AG10803 (cell line): ENCODE data around the gene PAXX.

Experiments used
- DNase-seq: peaks from one replicate; pipeline ENCODE4 v3.0.0; 2010; ENCODE audit warnings: low read depth
- H3K4me3 ChIP-seq: 2 replicates; pipeline ENCODE4 v1.5.1; 2011; ENCODE audit warnings: mild to moderate bottlenecking, low read length, control low read depth
- CTCF ChIP-seq: conservative IDR thresholded peaks from 2 replicates; pipeline ENCODE4 v1.5.1; 2011; ENCODE audit warnings: mild to moderate bottlenecking, low read length, control low read depth, inconsistent platforms

PAXX gene

DNA sequence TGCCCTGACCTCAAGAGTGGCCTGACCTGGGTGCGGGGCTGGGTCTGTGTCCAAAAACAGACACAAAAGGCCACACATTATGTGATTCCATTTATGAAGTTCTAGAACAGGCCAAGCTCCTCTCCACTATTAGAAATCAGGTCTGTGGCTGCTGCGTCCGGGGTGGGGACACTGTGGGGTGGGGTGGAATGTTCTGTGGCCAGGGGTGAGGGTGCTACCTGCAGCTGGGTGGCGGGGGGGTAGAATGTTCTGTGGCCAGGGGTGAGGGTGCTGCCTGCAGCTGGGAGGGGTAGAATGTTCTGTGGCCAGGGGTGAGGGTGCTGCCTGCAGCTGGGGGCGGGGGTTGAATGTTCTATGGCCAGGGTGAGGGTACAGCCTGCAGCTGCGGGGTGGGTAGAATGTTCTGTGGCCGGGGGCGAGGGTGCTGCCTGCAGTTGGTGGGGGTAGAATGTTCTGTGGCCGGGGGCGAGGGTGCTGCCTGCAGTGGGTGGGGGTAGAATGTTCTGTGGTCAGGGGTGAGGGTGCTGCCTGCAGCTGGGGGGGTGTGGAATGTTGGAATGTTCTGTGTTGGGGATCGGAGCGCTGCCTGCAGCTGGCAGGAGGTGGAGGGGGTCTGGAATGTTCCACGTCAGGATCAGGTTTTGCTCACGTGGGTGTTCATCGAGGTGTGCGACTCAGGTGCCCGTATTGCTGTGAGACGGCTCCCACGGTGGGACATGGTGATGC, 31.8 kb upstream of the PAXX start:
- H3K4me3 ChIP-seq, result no peak overlapping the region
- DNase-seq, result no peak
- no peak for TF ChIP-seq CTCF

- no peak overlapping the region for H3K4me3 ChIP-seq
- TF ChIP-seq CTCF, result no peak
- no peak for DNase-seq
Observed at GRCh38 chr9:136960938-136961275, 31.3 kb upstream of the PAXX start.

- TF ChIP-seq CTCF, result no peak
- DNase-seq, result no peak
- no peak overlapping the region for H3K4me3 ChIP-seq
Observed at GRCh38 chr9:136961279-136962065, 30.8 kb upstream of the PAXX start.

DNA sequence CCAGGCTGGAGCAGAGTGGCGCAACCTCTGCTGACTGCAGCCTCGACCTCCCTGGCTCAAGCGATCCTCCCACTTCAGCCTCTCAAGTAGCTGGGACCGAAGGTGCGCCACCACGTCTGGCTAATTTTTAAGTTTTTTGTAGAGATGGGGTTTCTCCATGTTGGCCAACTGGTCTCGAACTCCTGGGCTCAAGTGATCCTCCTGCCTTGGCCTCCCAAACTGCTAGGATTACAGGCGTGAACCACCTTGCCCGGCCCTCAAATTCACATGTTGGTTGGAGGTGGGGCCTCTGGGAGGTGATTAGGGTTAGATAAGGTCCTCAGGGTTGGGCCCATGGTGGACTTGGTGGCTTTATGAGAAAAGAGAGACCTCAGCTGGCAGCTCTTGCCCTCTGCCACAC, 30.1 kb upstream of the PAXX start:
- no peak for DNase-seq
- TF ChIP-seq CTCF, result no peak
- H3K4me3 ChIP-seq, result no peak overlapping the region

DNA sequence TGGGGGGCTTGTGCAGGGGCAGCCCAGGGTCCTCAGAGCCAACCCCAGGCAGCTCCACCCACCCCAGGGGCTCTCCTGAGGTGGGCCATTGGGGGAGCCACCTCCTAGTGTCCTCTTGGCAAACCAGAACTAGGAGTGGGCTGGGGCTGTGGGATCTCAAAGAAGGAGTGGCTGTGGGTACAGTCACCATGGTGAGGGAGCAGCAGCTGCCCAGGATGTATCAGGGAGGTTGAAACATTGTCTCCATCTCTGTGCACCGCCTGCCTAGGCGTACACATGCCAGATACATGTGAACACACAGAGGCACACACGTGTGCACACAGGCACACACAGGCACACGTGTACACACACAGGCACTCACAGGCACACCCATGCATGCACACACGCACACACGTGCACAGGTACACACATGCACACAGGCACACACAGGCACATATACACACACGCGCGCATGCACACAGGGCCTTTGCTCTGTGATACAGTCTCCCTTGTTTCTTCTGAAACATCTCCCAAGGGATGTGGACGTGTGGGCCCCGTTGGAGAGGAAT, 29.4 kb upstream of the PAXX start:
- no peak overlapping the region for H3K4me3 ChIP-seq
- no peak for DNase-seq
- TF ChIP-seq CTCF, result no peak

GRCh38 chr9:136963341-136963740, 28.9 kb upstream of the PAXX start:
- DNase-seq, result no peak
- H3K4me3 ChIP-seq, result no peak overlapping the region
- TF ChIP-seq CTCF, result no peak

GRCh38 chr9:136963751-136964150, 28.5 kb upstream of the PAXX start:
- no peak for TF ChIP-seq CTCF
- no peak for DNase-seq
- H3K4me3 ChIP-seq, result no peak overlapping the region
